ENCODE data around the gene HSFY2.
"Not testable (repeated sequence)": the region's sequence is repeated elsewhere in the genome, so short reads cannot be mapped to it uniquely, and the experiment has no call there.

The HSFY2 gene, protein sequence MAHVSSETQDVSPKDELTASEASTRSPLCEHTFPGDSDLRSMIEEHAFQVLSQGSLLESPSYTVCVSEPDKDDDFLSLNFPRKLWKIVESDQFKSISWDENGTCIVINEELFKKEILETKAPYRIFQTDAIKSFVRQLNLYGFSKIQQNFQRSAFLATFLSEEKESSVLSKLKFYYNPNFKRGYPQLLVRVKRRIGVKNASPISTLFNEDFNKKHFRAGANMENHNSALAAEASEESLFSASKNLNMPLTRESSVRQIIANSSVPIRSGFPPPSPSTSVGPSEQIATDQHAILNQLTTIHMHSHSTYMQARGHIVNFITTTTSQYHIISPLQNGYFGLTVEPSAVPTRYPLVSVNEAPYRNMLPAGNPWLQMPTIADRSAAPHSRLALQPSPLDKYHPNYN

DNA sequence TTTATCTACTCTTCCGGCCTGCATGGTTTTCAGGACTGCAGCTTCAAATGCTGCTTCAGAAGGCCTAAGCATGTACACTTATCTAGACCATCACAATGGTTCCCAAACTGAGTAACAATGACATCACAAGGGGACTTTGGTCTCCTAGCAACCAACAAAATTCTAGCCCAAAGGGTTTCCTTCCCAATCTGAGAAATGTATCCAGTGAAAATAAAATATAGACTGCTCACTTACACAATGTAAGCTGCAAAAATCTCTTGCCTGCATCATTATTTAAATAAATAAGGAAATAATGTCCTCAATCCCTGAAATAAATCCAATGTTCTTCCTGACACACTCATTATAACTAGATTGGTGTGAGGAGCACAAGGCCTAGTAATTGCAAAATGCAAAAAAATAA lies at the start of gene HSFY2:
Gene HSFY2, minus strand, starts transcription at position 101 of the 400 bp plus-strand sequence. CDS start 117 bp downstream, outside the sequence.
- H3K27ac Mint-ChIP-seq; DNase-seq (ENCODE audit: low spot score); H3K36me3 Mint-ChIP-seq (ENCODE audit: low read depth); H3K4me3 Mint-ChIP-seq; H3K4me1 Mint-ChIP-seq (ENCODE audit: low read depth); H3K27me3 Mint-ChIP-seq (ENCODE audit: low read depth); H3K9me3 Mint-ChIP-seq: not testable (repeated sequence)

DNA sequence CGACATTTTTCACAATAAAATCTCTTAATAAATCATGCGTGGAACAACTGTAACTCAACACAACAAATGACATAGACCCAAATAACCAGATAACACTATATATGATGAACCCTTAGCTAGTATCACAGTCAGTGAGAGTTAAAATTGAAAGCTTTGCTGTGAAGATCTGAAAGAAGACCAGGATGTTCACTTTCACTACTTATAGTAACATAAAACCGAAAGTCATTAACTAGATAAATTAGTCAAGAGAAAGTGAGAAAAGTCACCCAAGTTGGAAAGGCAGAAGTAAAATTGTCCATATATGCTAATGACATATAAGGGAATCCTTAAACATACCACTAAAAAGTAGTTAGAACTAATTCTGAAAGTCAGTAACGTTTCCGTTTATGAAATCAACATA lies 42.2 kb upstream of the HSFY2 start:
- not testable (repeated sequence) for H3K27me3 Mint-ChIP-seq (ENCODE audit: low read depth); H3K36me3 Mint-ChIP-seq (ENCODE audit: low read depth); H3K4me1 Mint-ChIP-seq (ENCODE audit: low read depth)

DNA sequence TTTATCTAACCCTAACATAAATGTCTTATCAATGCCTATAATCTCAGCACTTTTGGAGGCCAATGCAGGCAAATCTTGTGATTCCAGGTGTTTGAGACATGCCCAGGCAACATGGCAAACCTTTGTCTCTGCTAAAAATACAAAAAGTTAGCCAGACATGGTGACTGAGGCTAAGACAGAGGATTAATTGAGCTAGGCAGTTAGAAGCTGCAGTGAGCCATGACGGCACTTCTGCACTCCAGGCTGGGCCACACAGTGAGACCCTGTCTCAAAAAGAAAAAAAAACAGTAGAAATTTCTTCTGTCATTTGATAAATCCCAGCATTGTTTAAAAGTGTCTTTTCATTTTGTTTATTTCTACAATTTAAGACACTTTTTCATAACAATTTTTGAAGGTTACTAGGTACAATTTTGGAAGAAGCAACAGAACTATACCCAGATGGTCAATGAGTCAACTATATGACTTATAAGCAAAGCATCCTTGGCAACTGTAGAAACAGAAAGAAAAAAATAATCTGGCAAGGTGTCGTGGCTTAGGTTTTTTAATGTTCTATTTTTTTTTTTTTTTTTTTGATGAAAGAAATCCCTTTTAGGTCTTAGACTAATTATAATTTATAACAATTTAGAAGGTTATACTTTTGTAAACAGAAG lies 15.3 kb upstream of the HSFY2 start:
- not testable (repeated sequence) for H3K27ac Mint-ChIP-seq; DNase-seq (ENCODE audit: low spot score); H3K4me1 Mint-ChIP-seq (ENCODE audit: low read depth); H3K36me3 Mint-ChIP-seq (ENCODE audit: low read depth); H3K4me3 Mint-ChIP-seq; H3K27me3 Mint-ChIP-seq (ENCODE audit: low read depth); H3K9me3 Mint-ChIP-seq

More for the DNA sequence above, 42.2 kb upstream of the HSFY2 start:
- not testable (repeated sequence) for H3K4me3 Mint-ChIP-seq; H3K9me3 Mint-ChIP-seq; DNase-seq (ENCODE audit: low spot score); H3K27ac Mint-ChIP-seq

DNA sequence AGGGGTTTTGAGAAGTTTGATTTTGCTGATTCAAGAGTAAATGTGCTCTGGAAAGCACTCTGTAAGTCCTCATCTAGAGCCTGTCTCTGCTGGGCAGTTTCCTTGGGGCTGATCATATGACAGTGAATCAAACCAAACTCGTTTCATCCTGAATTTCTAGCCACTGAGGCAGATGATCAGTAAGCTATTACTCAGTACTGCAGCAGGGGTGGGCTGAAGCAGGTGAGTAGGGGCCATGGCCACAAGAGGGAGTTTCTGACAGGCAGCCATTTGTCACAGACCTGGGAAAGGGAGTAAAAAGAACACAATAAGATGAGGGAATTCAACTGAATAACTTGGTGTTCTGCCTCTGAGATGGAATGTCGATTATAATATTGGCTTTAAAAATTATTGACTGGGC lies 19.5 kb downstream of the HSFY2 start:
- not testable (repeated sequence) for H3K4me1 Mint-ChIP-seq (ENCODE audit: low read depth); H3K4me3 Mint-ChIP-seq; H3K36me3 Mint-ChIP-seq (ENCODE audit: low read depth); H3K27ac Mint-ChIP-seq; DNase-seq (ENCODE audit: low spot score); H3K9me3 Mint-ChIP-seq; H3K27me3 Mint-ChIP-seq (ENCODE audit: low read depth)

DNA sequence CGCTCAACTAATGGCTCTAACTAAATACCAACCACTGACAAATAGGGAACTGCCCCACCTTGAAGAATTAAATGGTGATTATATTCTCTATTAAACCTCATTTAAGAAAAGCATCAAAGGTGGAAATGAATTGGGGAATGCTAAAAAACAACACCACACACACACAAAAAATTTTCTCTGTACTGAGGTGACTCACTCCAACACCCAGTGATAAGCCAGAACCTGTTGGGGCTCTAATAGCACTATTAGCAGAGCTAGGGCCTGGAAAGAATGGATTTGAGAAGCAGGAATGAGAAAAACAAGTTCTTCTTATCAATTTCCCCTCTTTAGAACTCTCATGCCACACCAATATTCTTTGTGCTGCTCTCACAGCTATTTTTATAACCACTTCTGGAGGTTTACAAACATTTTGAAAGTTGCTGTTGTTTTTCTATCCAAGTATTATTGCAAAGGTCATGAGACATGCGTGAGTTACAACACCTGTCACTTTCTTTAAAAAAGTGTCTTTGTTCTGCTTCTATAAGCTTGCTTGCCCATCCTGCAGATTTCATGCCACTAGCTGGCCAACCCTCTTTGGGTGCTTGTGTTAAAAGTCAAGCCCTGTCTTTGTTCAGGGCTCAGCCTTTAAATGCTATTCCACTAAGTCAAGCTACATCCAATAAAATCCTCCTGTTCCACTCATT lies 20.3 kb downstream of the HSFY2 start:
- not testable (repeated sequence) for H3K9me3 Mint-ChIP-seq; H3K4me1 Mint-ChIP-seq (ENCODE audit: low read depth); DNase-seq (ENCODE audit: low spot score); H3K27ac Mint-ChIP-seq; H3K36me3 Mint-ChIP-seq (ENCODE audit: low read depth); H3K4me3 Mint-ChIP-seq; H3K27me3 Mint-ChIP-seq (ENCODE audit: low read depth)

DNA sequence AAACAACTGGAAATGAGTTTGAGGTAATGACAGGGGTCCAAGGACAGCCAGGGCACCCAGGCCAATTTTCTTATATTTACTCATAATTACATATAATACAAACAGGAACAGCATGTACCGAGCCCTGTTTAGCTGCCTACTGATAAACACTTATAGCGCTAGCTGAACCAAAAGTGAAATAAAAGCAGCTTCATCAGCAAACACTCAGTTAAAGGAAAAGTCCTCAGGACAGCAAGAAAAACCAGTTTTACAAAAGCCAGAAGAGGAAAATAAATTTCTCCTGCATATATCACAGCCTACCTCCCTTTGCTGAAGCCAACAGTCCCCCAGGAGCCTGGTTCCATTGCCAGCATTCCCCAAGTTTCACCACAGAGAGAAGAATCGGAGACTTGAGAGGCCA lies 49.8 kb downstream of the HSFY2 start:
- not testable (repeated sequence) for H3K27me3 Mint-ChIP-seq (ENCODE audit: low read depth)

More for the DNA sequence above, 49.8 kb downstream of the HSFY2 start:
- H3K4me3 Mint-ChIP-seq; DNase-seq (ENCODE audit: low spot score); H3K27ac Mint-ChIP-seq; H3K36me3 Mint-ChIP-seq (ENCODE audit: low read depth); H3K9me3 Mint-ChIP-seq; H3K4me1 Mint-ChIP-seq (ENCODE audit: low read depth): not testable (repeated sequence)
